GM12878 (cell line): ENCODE results near the gene HYAL1. TPM values are rescaled to one million over a fixed set of nuclear protein-coding genes. Genes with fewer than 3 reads are reported as not detected.

Source experiments
- ATAC-seq: fragments of 200-7000 bp; cut with Tn5 transposase; 3 replicates; pipeline ENCODE4 v1.9.1; 2020; ENCODE audit warnings: mild to moderate bottlenecking, moderate library complexity
- BruUV-seq: library from RNA; stranded (reverse); fragments of 400-500 nt; replicated peaks from 2 replicates; lab custom pipeline; 2021; lab: Mats Ljungman, UMichigan
- CTCF ChIA-PET: fragments of 300-600 bp; sonication (Branson Sonifier 250); formaldehyde crosslinking; extraction: SDS; loops from one replicate; lab custom pipeline; 2021; ENCODE audit warnings: inconsistent platforms; lab: Yijun Ruan, JAX
- POLR2A ChIA-PET: fragments of 350-600 bp; formaldehyde crosslinking; extraction: SDS; loops from one replicate; lab custom pipeline; 2021; ENCODE audit warnings: inconsistent platforms; lab: Charles Lee
- RAD21 ChIA-PET: fragments of 300-600 bp; sonication (Branson Sonifier 250); formaldehyde crosslinking; loops from one replicate; lab custom pipeline; 2023; ENCODE audit warnings: antibody characterized with exemption; ENCODE audit not compliant: unreplicated experiment; lab: Charles Lee
- SMC1A ChIA-PET: fragments of 300-600 bp; sonication (Branson Sonifier 250); formaldehyde crosslinking; loops from one replicate; lab custom pipeline; 2023; ENCODE audit not compliant: unreplicated experiment, uncharacterized antibody; lab: Charles Lee
- DNase-seq: peaks from one replicate; pipeline ENCODE4 v3.0.0-alpha.2; 2011; ENCODE audit warnings: low read depth, low spot score
- FAIRE-seq: peaks from 3 replicates; lab custom pipeline; 2011; peaks lifted over from hg19 to GRCh38; lab: Jason Lieb, UNC
- H2AFZ ChIP-seq: 2 replicates; pipeline ENCODE4 v1.6.0; 2011; ENCODE audit warnings: low read depth, low read length, control low read depth; ENCODE audit not compliant: control insufficient read depth
- H3K27ac ChIP-seq: 2 replicates; pipeline ENCODE4 v1.5.1; 2011; ENCODE audit warnings: control low read depth; ENCODE audit not compliant: control insufficient read depth, insufficient read depth
- H3K27me3 ChIP-seq, 2 experiments: replicated peaks in 1 of 2; 2 replicates each; pipeline versions ENCODE4 v1.6.0 to v1.6.1; 2011; ENCODE audit warnings: low read length in 1 of 2; ENCODE audit not compliant: control insufficient read depth in 2 of 2, insufficient read depth in 2 of 2
- H3K36me3 ChIP-seq, 2 experiments: 2 replicates each; pipeline ENCODE4 v1.5.1; 2011; ENCODE audit warnings: low read length in 1 of 2; ENCODE audit not compliant: control insufficient read depth in 2 of 2, insufficient read depth in 2 of 2
- H3K4me1 ChIP-seq: 2 replicates; pipeline ENCODE4 v1.6.1; 2011; ENCODE audit warnings: mild to moderate bottlenecking, low read length, moderate library complexity, mixed read lengths; ENCODE audit not compliant: control insufficient read depth, insufficient read depth
- H3K4me2 ChIP-seq: 2 replicates; pipeline ENCODE4 v1.6.0; 2011; ENCODE audit warnings: control low read depth; ENCODE audit not compliant: control insufficient read depth, insufficient read depth
- H3K4me3 ChIP-seq: fragments of 200-600 bp; sonication (generic); 2 replicates; pipeline ENCODE4 v1.5.1; 2016
- H3K79me2 ChIP-seq: 2 replicates; pipeline ENCODE4 v1.6.0; 2011; ENCODE audit warnings: low read length; ENCODE audit not compliant: control insufficient read depth, insufficient read depth
- H3K9ac ChIP-seq: 2 replicates; pipeline ENCODE4 v1.8.0; 2011; ENCODE audit warnings: low read length, control low read depth, mixed read lengths; ENCODE audit not compliant: control insufficient read depth, insufficient read depth
- H3K9me3 ChIP-seq: replicated peaks from 3 replicates; pipeline ENCODE4 v1.5.1; 2011; ENCODE audit warnings: mild to moderate bottlenecking, low read length; ENCODE audit not compliant: control insufficient read depth, insufficient read depth
- H4K20me1 ChIP-seq: 2 replicates; pipeline ENCODE4 v1.6.0; 2011; ENCODE audit not compliant: control insufficient read depth, insufficient read depth
- BHLHE40 ChIP-seq, 2 experiments: fragments of 450-650 bp in 1 of 2; IDR thresholded peaks; 2 replicates each; pipeline ENCODE4 v1.6.1; 2011 to 2017; ENCODE audit warnings: low read depth in 2 of 2, borderline replicate concordance in 1 of 2, improper control_type of control experiment in 1 of 2, low read length in 1 of 2, mild to moderate bottlenecking in 1 of 2
- CBFB ChIP-seq: IDR thresholded peaks from 2 replicates; pipeline ENCODE4 v1.6.1; 2016; ENCODE audit warnings: antibody characterized with exemption, low read depth
- HDGF ChIP-seq: fragments of 450-650 bp; IDR thresholded peaks from 2 replicates; pipeline ENCODE4 v1.6.1; 2016; ENCODE audit warnings: antibody characterized with exemption
- POU2F2 ChIP-seq: IDR thresholded peaks from 3 replicates; pipeline ENCODE4 v1.6.1; 2011; ENCODE audit warnings: low read depth, mild to moderate bottlenecking, low read length, borderline replicate concordance
- SRF ChIP-seq, 2 experiments: IDR thresholded peaks; 2 replicates each; pipeline ENCODE4 v1.6.1; 2011; ENCODE audit warnings: low read depth in 2 of 2, low read length in 2 of 2, mild to moderate bottlenecking in 1 of 2, moderate library complexity in 1 of 2
- WGBS: methylation state at CpG from one replicate; pipeline ENCODE4 v1.1.6; 2016; ENCODE audit warnings: low lambda C conversion rate; ENCODE audit not compliant: insufficient replicate concordance, insufficient coverage; ENCODE audit errors: missing lambda C conversion rate; 5-methylcytosine and 5-hydroxymethylcytosine counted together
- in situ Hi-C: fragments of 300-500 bp; cut with MboI; formaldehyde crosslinking; loops from 9 replicates; pipeline ENCODE4 v1.14.3; 2018; ENCODE audit warnings: mixed read lengths
- intact Hi-C: fragments of 100-400 bp; cut with micrococcal nuclease; formaldehyde crosslinking; loops from one replicate; pipeline ENCODE4 v1.14.2; 2022; ENCODE audit not compliant: unreplicated experiment
- polyA plus RNA-seq, 11 experiments: library from polyadenylated mRNA; depleted of rRNA in 4 of 11; unstranded in 6 of 11; stranded (reverse) in 5 of 11; fragments of >200 nt; fragmentation: Nextera tagmentation in 4 of 11; fragmentation: Illumina TruSeq in 1 of 11; extraction: Ambion mirVana in 4 of 11; extraction: Trizol in 1 of 11; gene quantifications; 1 replicate in 1 of 11; 2 replicates in 10 of 11; pipeline versions ENCODE4 v1.2.1 to v1.2.3, GENCODE V29; 2011 to 2016; ENCODE audit warnings: inconsistent platforms in 2 of 11, missing spikeins in 2 of 11, low read depth in 1 of 11
- total RNA-seq, 4 experiments: library from RNA; depleted of rRNA in 3 of 4; stranded (reverse); fragments of >200 nt in 3 of 4; fragmentation: Illumina TruSeq in 1 of 4; extraction: Trizol in 1 of 4; gene quantifications; 2 replicates each; pipeline versions ENCODE4 v1.2.1 to v1.2.3, GENCODE V29; 2013 to 2021
- TF ChIP-seq, protein P1 (sequence below), 3 experiments: IDR thresholded peaks in 2 of 3; conservative IDR thresholded peaks in 1 of 3; 2 replicates each; pipeline ENCODE4 v1.5.1; 2011; ENCODE audit warnings: low read depth in 3 of 3, low read length in 3 of 3, mild to moderate bottlenecking in 3 of 3, control low read depth in 2 of 3, moderate library complexity in 2 of 3, inconsistent platforms in 1 of 3, mixed read lengths in 1 of 3; ENCODE audit not compliant: control insufficient read depth in 2 of 3, insufficient read depth in 1 of 3; ENCODE audit errors: extremely low read depth in 1 of 3
- TF ChIP-seq, protein P2 (sequence below): fragments of 450-650 bp; IDR thresholded peaks from 2 replicates; pipeline ENCODE4 v1.6.1; 2016; ENCODE audit warnings: mild to moderate bottlenecking
- TF ChIP-seq, protein P3 (sequence below): fragments of 450-650 bp; IDR thresholded peaks from 2 replicates; pipeline ENCODE4 v1.6.1; 2017; ENCODE audit warnings: mild to moderate bottlenecking, moderate library complexity
- TF ChIP-seq, protein P4 (sequence below): IDR thresholded peaks from 2 replicates; pipeline ENCODE4 v1.6.1; 2011; ENCODE audit warnings: mild to moderate bottlenecking, low read depth, low read length, moderate library complexity; ENCODE audit not compliant: insufficient replicate concordance

Gene HYAL1
- total and polyA plus RNA-seq, 10 of the 15 experiments (the other 5 are each of a cell fraction or from before 2014, with no cell fraction given): 0.04 to 0.55 (median 0.18) TPM; not detected in 2

DNA sequence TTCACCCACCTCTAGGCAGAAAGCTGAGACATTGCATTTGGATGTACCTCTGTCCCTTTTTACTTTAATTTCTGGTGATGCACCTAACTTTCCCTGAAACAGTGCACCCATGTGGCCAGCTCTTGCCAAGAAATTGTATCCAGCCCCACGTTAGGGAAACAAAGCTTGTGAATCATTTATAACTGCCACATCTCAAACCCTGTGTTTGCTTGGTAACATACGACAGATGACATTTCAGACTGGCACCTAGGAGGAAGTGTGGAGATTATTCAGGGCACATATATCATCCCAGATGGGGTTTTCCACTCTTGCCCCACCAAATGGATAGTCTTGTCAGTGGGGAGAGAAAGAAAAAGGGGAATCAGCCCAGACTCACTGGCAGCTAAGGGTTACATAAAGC lies 49.4 kb upstream of the HYAL1 start:
- Histone ChIP-seq H3K9me3 (no peaks in the 10 kb centered on the region), H3K27me3 (no peaks in the 10 kb centered on the region), H3K4me2 (no peak overlapping the region), H3K9ac (no peak overlapping the region), H3K4me3 (no peak overlapping the region), H3K27ac (no peak overlapping the region), H3K36me3 (peaks cover 8 to 30% of the 10 kb centered on the region in 2 experiments; a peak in 2 of 4 replicates), H4K20me1 (peaks cover 2% of the 10 kb centered on the region; the same call in 1 of the 2 replicates), H2AFZ (no peak overlapping the region), H3K79me2 (peaks cover 37% of the 10 kb centered on the region), H3K4me1 (peaks cover 27% of the 10 kb centered on the region)
- WGBS: 23% methylated on average over 2 of the region's 2 CpGs
- ChIA-PET CTCF (interaction anchor here (1.2 to 2.7 kb wide), 5 partner anchors 14 to 190 kb away, joined by 3 to 12 read pairs (median 3); no protein-coding TSS in a partner anchor), RAD21 (interaction anchor here (1.2 kb wide), 1 partner anchor 12 kb away, joined by 3 read pairs; the partner anchor contains the start of gene RASSF1), SMC1A (interaction anchor here (0.5 kb wide), 1 partner anchor 259 kb away, joined by 3 read pairs; the partner anchor contains the start of gene CISH), POLR2A (interaction anchor here (0.5 to 1.2 kb wide), 4 partner anchors 8 to 72 kb away, joined by 3 to 4 read pairs (median 4); no protein-coding TSS in a partner anchor)
- no peak for DNase-seq
- no peak for FAIRE-seq
- no peak for ATAC-seq
- in situ Hi-C loops (loop anchor here (10.0 kb wide), 1 partner anchor 1032 kb away; the partner anchor contains the start of gene MANF), intact Hi-C loops (no loop called here)
- BruUV-seq: no TSS peak
- TF ChIP-seq, protein P1, sequence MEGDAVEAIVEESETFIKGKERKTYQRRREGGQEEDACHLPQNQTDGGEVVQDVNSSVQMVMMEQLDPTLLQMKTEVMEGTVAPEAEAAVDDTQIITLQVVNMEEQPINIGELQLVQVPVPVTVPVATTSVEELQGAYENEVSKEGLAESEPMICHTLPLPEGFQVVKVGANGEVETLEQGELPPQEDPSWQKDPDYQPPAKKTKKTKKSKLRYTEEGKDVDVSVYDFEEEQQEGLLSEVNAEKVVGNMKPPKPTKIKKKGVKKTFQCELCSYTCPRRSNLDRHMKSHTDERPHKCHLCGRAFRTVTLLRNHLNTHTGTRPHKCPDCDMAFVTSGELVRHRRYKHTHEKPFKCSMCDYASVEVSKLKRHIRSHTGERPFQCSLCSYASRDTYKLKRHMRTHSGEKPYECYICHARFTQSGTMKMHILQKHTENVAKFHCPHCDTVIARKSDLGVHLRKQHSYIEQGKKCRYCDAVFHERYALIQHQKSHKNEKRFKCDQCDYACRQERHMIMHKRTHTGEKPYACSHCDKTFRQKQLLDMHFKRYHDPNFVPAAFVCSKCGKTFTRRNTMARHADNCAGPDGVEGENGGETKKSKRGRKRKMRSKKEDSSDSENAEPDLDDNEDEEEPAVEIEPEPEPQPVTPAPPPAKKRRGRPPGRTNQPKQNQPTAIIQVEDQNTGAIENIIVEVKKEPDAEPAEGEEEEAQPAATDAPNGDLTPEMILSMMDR (IDR thresholded peaks at IDR 0.05 in 2 of 3, conservative IDR thresholded peaks at IDR 0.05 in 1 of 3; ENCODE audit: control insufficient read depth in 2 of 3, extremely low read depth in 1 of 3, insufficient read depth in 1 of 3, low read depth in 3 of 3, low read length in 3 of 3): peak; percentile 20 to 41 (median 22); a peak in 4 of 6 replicates
- no peak for TF ChIP-seq POU2F2
- TF ChIP-seq BHLHE40 (IDR thresholded peaks at IDR 0.05; ENCODE audit: borderline replicate concordance in 1 of 2, low read depth in 2 of 2, low read length in 1 of 2): no peak
- TF ChIP-seq, protein P2, sequence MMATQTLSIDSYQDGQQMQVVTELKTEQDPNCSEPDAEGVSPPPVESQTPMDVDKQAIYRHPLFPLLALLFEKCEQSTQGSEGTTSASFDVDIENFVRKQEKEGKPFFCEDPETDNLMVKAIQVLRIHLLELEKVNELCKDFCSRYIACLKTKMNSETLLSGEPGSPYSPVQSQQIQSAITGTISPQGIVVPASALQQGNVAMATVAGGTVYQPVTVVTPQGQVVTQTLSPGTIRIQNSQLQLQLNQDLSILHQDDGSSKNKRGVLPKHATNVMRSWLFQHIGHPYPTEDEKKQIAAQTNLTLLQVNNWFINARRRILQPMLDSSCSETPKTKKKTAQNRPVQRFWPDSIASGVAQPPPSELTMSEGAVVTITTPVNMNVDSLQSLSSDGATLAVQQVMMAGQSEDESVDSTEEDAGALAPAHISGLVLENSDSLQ: 0 out of 2 replicates have a peak, but pooled peaks have one; percentile 15
- TF ChIP-seq HDGF: no peak
- TF ChIP-seq, protein P3, sequence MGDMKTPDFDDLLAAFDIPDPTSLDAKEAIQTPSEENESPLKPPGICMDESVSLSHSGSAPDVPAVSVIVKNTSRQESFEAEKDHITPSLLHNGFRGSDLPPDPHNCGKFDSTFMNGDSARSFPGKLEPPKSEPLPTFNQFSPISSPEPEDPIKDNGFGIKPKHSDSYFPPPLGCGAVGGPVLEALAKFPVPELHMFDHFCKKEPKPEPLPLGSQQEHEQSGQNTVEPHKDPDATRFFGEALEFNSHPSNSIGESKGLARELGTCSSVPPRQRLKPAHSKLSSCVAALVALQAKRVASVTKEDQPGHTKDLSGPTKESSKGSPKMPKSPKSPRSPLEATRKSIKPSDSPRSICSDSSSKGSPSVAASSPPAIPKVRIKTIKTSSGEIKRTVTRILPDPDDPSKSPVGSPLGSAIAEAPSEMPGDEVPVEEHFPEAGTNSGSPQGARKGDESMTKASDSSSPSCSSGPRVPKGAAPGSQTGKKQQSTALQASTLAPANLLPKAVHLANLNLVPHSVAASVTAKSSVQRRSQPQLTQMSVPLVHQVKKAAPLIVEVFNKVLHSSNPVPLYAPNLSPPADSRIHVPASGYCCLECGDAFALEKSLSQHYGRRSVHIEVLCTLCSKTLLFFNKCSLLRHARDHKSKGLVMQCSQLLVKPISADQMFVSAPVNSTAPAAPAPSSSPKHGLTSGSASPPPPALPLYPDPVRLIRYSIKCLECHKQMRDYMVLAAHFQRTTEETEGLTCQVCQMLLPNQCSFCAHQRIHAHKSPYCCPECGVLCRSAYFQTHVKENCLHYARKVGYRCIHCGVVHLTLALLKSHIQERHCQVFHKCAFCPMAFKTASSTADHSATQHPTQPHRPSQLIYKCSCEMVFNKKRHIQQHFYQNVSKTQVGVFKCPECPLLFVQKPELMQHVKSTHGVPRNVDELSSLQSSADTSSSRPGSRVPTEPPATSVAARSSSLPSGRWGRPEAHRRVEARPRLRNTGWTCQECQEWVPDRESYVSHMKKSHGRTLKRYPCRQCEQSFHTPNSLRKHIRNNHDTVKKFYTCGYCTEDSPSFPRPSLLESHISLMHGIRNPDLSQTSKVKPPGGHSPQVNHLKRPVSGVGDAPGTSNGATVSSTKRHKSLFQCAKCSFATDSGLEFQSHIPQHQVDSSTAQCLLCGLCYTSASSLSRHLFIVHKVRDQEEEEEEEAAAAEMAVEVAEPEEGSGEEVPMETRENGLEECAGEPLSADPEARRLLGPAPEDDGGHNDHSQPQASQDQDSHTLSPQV: no peak
- TF ChIP-seq, protein P4, sequence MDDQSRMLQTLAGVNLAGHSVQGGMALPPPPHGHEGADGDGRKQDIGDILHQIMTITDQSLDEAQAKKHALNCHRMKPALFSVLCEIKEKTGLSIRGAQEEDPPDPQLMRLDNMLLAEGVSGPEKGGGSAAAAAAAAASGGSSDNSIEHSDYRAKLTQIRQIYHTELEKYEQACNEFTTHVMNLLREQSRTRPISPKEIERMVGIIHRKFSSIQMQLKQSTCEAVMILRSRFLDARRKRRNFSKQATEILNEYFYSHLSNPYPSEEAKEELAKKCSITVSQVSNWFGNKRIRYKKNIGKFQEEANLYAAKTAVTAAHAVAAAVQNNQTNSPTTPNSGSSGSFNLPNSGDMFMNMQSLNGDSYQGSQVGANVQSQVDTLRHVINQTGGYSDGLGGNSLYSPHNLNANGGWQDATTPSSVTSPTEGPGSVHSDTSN: no peak
- no peak for TF ChIP-seq CBFB
- TF ChIP-seq SRF (IDR thresholded peaks at IDR 0.05; ENCODE audit: low read depth in 2 of 2, low read length in 2 of 2): no peak
